Brain microvascular endothelial cell (primary cell): Measurements from ENCODE around the gene PLXNA1.

Experiments used
- DNase-seq: peaks from one replicate; pipeline ENCODE4 v3.0.0-alpha.2; 2020
- H3K27ac ChIP-seq: fragments of 250-450 bp; sonication (Bioruptor Pico); 2 replicates; pipeline ENCODE4 v1.5.1; 2020; ENCODE audit warnings: mild to moderate bottlenecking, moderate library complexity
- H3K27me3 ChIP-seq: fragments of 250-450 bp; sonication (Bioruptor Pico); replicated peaks from 2 replicates; pipeline ENCODE4 v1.5.1; 2020; ENCODE audit warnings: mild to moderate bottlenecking
- H3K36me3 ChIP-seq: fragments of 250-450 bp; sonication (Bioruptor Pico); replicated peaks from 2 replicates; pipeline ENCODE4 v1.5.1; 2020; ENCODE audit warnings: mild to moderate bottlenecking
- H3K4me3 ChIP-seq: 2 replicates; pipeline ENCODE4 v1.5.1; 2011; ENCODE audit warnings: low read depth, mild to moderate bottlenecking, control low read depth, low read length, moderate library complexity
- in situ Hi-C: cut with HindIII; loops from 2 replicates; pipeline ENCODE4 v1.10.0; 2017; ENCODE audit warnings: low sequenced_read_pairs, low pct_ligation_motif_present
- TF ChIP-seq, protein P1 (sequence below): IDR thresholded peaks from 2 replicates; pipeline ENCODE4 v1.5.1; 2011; ENCODE audit warnings: low read depth, mild to moderate bottlenecking, moderate library complexity, low read length, control low read depth, inconsistent platforms; ENCODE audit errors: missing control alignments

Gene PLXNA1

DNA sequence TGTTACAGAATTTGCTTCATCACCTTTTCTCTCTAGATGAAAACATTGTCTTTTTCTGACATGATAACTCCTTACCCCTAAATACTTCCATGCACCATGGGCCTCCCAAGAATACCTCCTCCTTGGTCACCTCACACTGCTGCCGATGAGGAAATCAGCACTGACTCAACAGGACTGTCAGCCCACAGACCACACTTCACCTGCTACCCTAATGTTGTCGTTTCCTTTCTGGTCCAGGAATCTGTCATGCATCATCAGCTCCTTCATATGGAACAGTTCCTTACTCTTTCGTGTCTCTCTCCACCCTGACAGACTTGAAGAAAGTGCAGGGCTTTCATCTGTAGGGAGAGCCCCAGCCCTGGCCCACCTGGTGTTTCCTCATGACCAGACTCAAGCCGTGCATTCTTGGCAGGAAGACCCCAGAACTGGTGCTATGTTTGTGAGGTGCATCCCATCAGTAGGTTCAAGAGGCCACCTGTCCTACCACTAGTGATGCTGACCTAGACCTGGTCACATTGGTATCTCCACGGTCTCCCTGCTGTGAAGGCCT, 41.1 kb upstream of the PLXNA1 start:
- DNase-seq, result no peak
- TF ChIP-seq, protein P1, sequence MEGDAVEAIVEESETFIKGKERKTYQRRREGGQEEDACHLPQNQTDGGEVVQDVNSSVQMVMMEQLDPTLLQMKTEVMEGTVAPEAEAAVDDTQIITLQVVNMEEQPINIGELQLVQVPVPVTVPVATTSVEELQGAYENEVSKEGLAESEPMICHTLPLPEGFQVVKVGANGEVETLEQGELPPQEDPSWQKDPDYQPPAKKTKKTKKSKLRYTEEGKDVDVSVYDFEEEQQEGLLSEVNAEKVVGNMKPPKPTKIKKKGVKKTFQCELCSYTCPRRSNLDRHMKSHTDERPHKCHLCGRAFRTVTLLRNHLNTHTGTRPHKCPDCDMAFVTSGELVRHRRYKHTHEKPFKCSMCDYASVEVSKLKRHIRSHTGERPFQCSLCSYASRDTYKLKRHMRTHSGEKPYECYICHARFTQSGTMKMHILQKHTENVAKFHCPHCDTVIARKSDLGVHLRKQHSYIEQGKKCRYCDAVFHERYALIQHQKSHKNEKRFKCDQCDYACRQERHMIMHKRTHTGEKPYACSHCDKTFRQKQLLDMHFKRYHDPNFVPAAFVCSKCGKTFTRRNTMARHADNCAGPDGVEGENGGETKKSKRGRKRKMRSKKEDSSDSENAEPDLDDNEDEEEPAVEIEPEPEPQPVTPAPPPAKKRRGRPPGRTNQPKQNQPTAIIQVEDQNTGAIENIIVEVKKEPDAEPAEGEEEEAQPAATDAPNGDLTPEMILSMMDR, result no peak
- Histone ChIP-seq H3K27ac (no peak overlapping the region), H3K27me3 (no peaks in the 10 kb centered on the region), H3K4me3 (no peak overlapping the region), H3K36me3 (no peaks in the 10 kb centered on the region)
- in situ Hi-C loops, result no loop called here

DNA sequence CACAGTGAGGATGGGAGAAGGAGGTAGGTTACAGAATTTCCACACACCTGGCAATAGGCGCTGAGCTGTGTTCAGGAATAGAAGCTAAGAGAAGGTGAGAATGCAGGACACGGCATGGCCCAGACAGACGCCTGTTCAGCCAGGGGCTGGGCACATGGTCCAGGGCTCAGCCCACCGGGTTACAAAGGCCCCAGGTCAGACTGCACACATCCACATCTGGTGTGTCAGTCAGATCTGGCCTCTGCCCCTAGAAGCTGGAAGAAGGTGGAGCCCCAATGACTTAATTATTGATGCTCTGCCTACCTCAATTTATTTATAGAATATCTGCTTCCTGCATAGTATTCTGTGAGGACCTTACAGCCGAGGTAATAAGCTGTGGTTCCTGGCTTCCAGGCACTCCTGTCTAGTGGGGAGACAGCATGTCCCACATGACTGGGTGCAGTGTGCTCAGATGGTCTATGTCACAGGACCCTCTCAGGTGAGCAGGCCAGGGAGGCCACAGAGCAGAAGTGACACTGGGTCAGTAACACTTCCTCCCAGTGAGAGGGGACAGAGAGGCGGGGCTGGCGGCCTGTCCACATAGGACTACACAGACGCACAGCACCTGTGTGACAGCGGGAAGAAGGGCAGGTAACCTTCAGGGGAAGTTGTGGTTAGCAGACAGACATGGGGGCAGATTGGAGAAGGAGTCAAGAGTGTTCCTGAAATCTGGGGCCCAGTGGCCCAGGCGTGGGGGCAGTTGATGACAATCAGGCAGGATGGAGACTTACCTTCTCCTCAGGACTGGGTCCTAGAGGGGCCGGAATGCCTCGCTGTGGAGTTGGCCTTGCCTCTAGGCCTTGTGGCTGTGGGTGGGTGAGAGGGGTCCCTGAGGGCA, 38.6 kb upstream of the PLXNA1 start:
- in situ Hi-C loops, result no loop called here
- no peak overlapping the region for H3K27ac ChIP-seq

DNA sequence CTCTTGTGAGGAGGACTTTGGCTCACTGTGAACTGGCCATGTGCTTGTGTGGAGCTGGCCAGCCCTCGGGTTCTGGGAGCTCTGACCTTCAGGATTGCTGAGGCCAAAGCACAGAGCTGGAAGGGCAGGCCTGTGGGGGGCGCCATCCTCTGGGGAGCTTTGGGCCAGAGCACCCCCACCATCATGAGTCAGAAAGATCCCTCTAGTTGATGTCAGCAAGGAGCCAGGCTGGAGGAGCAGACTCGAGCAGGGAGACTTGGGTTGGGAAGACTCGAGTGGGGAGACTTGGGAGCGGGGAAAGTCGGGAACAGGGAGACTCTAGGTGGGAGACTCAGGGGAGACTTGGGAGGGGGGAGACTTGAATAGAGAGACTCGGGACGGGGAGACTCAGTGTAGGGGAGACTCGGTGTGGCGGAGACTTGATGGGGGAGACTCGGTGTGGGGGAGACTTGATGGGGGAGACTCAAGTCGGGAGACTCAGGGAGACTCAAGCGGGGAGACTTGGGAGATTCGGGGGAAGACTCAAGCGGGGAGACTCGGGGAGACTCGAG, 37.7 kb upstream of the PLXNA1 start:
- Histone ChIP-seq H3K4me3 (no peak overlapping the region), H3K27me3 (no peaks in the 10 kb centered on the region), H3K36me3 (no peaks in the 10 kb centered on the region), H3K27ac (no peak overlapping the region)
- in situ Hi-C loops, result no loop called here
- TF ChIP-seq, protein P1, result peak; percentile 13
- no peak for DNase-seq

More for the DNA sequence above, 38.6 kb upstream of the PLXNA1 start:
- TF ChIP-seq, protein P1, result no peak
- no peaks in the 10 kb centered on the region for H3K27me3 ChIP-seq
- H3K4me3 ChIP-seq, result no peak overlapping the region
- no peak for DNase-seq
- H3K36me3 ChIP-seq, result no peaks in the 10 kb centered on the region

DNA sequence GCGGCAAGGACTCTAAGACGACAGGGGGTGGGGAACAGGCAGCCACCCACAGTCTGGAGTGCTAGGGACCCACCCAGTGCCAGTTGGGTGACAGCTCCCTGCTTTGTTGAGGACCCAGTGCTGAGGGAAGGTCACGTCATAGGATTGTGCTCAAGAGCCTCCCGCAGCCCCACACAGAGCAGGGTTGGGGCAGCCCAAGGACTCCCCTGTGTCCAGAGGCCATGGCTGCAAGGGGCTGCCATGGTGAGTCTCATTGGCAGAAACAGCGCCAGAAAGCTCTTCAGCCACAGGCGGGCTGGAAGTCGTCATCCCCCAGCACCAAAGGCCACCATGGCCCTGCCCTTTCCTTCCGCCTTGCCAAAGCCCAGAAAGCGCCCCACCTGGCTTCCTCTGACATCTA, 37.0 kb upstream of the PLXNA1 start:
- Histone ChIP-seq H3K27ac (no peak overlapping the region), H3K27me3 (no peaks in the 10 kb centered on the region), H3K36me3 (no peaks in the 10 kb centered on the region), H3K4me3 (no peak overlapping the region)
- TF ChIP-seq, protein P1, result no peak
- no peak for DNase-seq
- in situ Hi-C loops, result no loop called here

DNA sequence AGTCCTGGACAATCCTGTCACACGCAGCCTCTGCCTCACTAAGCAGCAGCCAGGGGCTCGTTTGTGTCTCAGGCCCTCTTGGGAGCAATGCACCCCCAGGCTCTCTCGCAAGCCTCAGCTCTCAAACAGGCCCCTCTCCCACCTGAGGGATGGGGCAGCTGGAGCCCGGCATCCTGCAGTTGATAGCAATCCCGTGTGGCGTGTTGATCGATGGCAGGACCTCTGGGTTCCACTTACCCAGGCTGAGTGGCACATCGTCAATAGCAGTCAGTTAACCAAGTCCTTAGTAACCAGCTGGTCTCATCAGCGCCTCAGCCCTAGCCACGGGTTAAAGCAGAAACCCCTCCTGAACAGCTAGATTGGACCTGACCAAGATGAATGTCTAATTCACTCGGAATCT, 36.5 kb upstream of the PLXNA1 start:
- in situ Hi-C loops, result no loop called here
- Histone ChIP-seq H3K36me3 (no peaks in the 10 kb centered on the region), H3K27ac (no peak overlapping the region), H3K4me3 (no peak overlapping the region), H3K27me3 (no peaks in the 10 kb centered on the region)
- TF ChIP-seq, protein P1, result no peak
- DNase-seq, result no peak
